Breast epithelium (tissue), 3 donors: ENCODE results near the gene DCXR.

Experiments
- CTCF ChIP-seq, 3 donors: fragments of 450-650 bp; IDR thresholded peaks; one replicate each; pipeline ENCODE4 v1.5.1; 2016 to 2017; ENCODE audit warnings: antibody characterized with exemption in 3 of 3, mild to moderate bottlenecking in 3 of 3, moderate library complexity in 3 of 3
- POLR2AphosphoS5 ChIP-seq, 3 donors: sonication (generic); formaldehyde crosslinking; IDR thresholded peaks; one replicate each; pipeline ENCODE4 v1.6.1; 2017; ENCODE audit warnings: antibody characterized with exemption in 3 of 3

- TF ChIP-seq CTCF (IDR thresholded peaks at IDR 0.05) (no peak), POLR2AphosphoS5 (IDR thresholded peaks at IDR 0.05) (no peak)
Observed at GRCh38 chr17:82014971-82015310, 22.6 kb downstream of the DCXR start.
